ENCODE measurements around the gene ERF.

DNA sequence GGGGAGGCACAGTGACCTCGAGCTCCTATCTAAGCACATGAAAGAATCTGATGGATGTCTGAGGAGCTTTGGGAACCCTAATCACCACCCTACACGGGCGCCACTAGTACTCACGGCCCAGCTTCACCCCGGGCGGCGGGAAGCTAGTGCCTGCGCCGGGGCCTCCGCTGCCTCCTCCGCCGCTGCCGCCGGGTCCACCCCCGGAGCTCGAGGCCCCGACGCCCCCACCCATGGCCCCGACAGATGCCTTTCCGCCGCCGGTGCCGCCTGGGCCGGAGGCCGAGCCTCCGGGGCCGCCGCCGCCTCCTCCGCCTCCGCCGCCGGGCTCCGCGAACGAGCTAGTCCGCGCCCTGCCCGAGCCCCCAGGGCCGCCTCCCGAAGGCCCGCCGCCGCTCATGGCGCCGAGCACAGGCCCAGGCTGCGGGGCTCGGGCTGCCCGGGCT lies 12.8 kb downstream of the ERF start:
- no peak for TF ChIP-seq POLR2A (IDR thresholded peaks at IDR 0.05; ENCODE audit: low read length)
- TF ChIP-seq GATA1 (IDR thresholded peaks at IDR 0.05; ENCODE audit: low read depth, low read length): no peak

Data from erythroblast (primary cell).